Uterus (tissue), 4 donors: ENCODE results near the gene CDK6. TPM values are rescaled to one million over a fixed set of nuclear protein-coding genes. Genes with fewer than 3 reads are reported as not detected.

ENCODE experiments used
- DNase-seq, 2 donors: peaks; one replicate each; pipeline ENCODE4 v3.0.0-alpha.2; 2019 to 2020
- H3K27ac ChIP-seq, 2 donors: fragments of 200-600 bp; sonication (generic); 1 replicate in 1 of 2; 2 replicates in 1 of 2; pipeline ENCODE4 v1.5.1; 2016 to 2018
- H3K27me3 ChIP-seq, 2 donors: fragments of 200-600 bp; sonication (generic); one replicate each; pipeline ENCODE4 v1.5.1; 2018 to 2019; ENCODE audit warnings: control low read depth in 1 of 2
- H3K36me3 ChIP-seq, 2 donors: fragments of 200-600 bp; sonication (generic); one replicate each; pipeline ENCODE4 v1.5.1; 2019; ENCODE audit warnings: control low read depth in 1 of 2
- H3K4me1 ChIP-seq, 2 donors: fragments of 200-600 bp; sonication (generic); one replicate each; pipeline ENCODE4 v1.5.1; 2018 to 2019; ENCODE audit warnings: control low read depth in 1 of 2
- H3K4me3 ChIP-seq, 2 donors: fragments of 200-600 bp; sonication (generic); 1 replicate in 1 of 2; 2 replicates in 1 of 2; pipeline ENCODE4 v1.5.1; 2018 to 2019; ENCODE audit warnings: mild to moderate bottlenecking in 1 of 2
- H3K9me3 ChIP-seq, 2 donors: fragments of 200-600 bp; sonication (generic); one replicate each; pipeline ENCODE4 v1.5.1; 2019; ENCODE audit warnings: control low read depth in 1 of 2
- POLR2A ChIP-seq, 2 donors: fragments of 450-650 bp; IDR thresholded peaks; one replicate each; pipeline ENCODE4 v1.6.1; 2016; ENCODE audit warnings: antibody characterized with exemption in 2 of 2, mild to moderate bottlenecking in 1 of 2, moderate library complexity in 1 of 2
- intact Hi-C: fragments of 100-400 bp; cut with DNase I; formaldehyde crosslinking; loops from one replicate; pipeline ENCODE4 v1.15.1; 2023; ENCODE audit warnings: low total_unique reads
- total RNA-seq, 4 donors: library from RNA; depleted of rRNA in 3 of 4; stranded (reverse); fragments of >200 nt in 3 of 4; gene quantifications; one replicate each; pipeline versions ENCODE4 v1.1.0 to v1.2.4, GENCODE V29; 2014 to 2023
- TF ChIP-seq, protein P1 (sequence below), 4 experiments: fragments of 200-600 bp in 2 of 4; fragments of 450-650 bp in 2 of 4; sonication (generic) in 2 of 4; IDR thresholded peaks; one replicate each; pipeline ENCODE4 v1.5.1; 2016 to 2019; ENCODE audit warnings: antibody characterized with exemption in 4 of 4, mild to moderate bottlenecking in 2 of 4, moderate library complexity in 1 of 4
- donor health status: DM: yes; HTN: yes; CAD: no.

The CDK6 gene
- total RNA-seq, 4 donors from 2014 or later = 5.9 to 117 (median 15.2) TPM

- H3K4me3 ChIP-seq = no peak overlapping the region
- H3K9me3 ChIP-seq = no peaks in the 10 kb centered on the region
- no peaks in the 10 kb centered on the region for H3K27me3 ChIP-seq
- TF ChIP-seq POLR2A (IDR thresholded peaks at IDR 0.05) = no peak
- TF ChIP-seq, protein P1, sequence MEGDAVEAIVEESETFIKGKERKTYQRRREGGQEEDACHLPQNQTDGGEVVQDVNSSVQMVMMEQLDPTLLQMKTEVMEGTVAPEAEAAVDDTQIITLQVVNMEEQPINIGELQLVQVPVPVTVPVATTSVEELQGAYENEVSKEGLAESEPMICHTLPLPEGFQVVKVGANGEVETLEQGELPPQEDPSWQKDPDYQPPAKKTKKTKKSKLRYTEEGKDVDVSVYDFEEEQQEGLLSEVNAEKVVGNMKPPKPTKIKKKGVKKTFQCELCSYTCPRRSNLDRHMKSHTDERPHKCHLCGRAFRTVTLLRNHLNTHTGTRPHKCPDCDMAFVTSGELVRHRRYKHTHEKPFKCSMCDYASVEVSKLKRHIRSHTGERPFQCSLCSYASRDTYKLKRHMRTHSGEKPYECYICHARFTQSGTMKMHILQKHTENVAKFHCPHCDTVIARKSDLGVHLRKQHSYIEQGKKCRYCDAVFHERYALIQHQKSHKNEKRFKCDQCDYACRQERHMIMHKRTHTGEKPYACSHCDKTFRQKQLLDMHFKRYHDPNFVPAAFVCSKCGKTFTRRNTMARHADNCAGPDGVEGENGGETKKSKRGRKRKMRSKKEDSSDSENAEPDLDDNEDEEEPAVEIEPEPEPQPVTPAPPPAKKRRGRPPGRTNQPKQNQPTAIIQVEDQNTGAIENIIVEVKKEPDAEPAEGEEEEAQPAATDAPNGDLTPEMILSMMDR (IDR thresholded peaks at IDR 0.05) = no peak
- H3K4me1 ChIP-seq = no peaks in the 10 kb centered on the region
- intact Hi-C loops = no loop called here
- H3K36me3 ChIP-seq = no peaks in the 10 kb centered on the region
- H3K27ac ChIP-seq = no peak overlapping the region
- no peak for DNase-seq
Observed at GRCh38 chr7:92848851-92849250, 12.5 kb upstream of the CDK6 start.

GRCh38 chr7:92848441-92848840 lies 12.1 kb upstream of the CDK6 start:
- intact Hi-C loops = no loop called here
- Histone ChIP-seq H3K4me1 (no peaks in the 10 kb centered on the region), H3K27ac (no peak overlapping the region), H3K27me3 (no peaks in the 10 kb centered on the region), H3K4me3 (no peak overlapping the region), H3K36me3 (no peaks in the 10 kb centered on the region), H3K9me3 (no peaks in the 10 kb centered on the region)
- no peak for TF ChIP-seq POLR2A (IDR thresholded peaks at IDR 0.05)
- TF ChIP-seq, protein P1 (IDR thresholded peaks at IDR 0.05) = no peak
- no peak for DNase-seq

DNA sequence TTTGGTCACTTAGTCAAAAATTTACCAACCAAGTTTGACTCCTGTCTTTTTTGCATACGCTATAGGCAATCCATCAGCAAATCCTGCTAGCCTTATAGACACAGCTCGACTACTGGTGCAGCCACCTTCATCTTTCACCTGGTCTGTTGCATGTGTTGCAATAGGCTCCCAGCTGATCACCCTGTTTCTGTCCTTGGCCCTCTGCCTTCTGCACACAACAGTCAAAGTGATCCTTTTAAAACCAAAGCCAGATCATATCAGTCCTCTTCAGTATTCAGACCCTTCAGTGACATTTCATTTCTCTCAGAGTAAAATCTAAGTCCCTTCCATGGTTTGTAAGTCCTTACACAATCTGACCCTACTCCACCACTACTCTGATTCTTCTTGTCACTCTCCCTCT lies 10.9 kb upstream of the CDK6 start:
- H3K27me3 ChIP-seq = no peaks in the 10 kb centered on the region
- no peak overlapping the region for H3K4me3 ChIP-seq
- DNase-seq = no peak
- no peaks in the 10 kb centered on the region for H3K9me3 ChIP-seq
- no peak overlapping the region for H3K27ac ChIP-seq
- TF ChIP-seq, protein P1 (IDR thresholded peaks at IDR 0.05) = no peak
- TF ChIP-seq POLR2A (IDR thresholded peaks at IDR 0.05) = no peak
- H3K36me3 ChIP-seq = no peaks in the 10 kb centered on the region
- intact Hi-C loops = no loop called here
- H3K4me1 ChIP-seq = no peaks in the 10 kb centered on the region

DNA sequence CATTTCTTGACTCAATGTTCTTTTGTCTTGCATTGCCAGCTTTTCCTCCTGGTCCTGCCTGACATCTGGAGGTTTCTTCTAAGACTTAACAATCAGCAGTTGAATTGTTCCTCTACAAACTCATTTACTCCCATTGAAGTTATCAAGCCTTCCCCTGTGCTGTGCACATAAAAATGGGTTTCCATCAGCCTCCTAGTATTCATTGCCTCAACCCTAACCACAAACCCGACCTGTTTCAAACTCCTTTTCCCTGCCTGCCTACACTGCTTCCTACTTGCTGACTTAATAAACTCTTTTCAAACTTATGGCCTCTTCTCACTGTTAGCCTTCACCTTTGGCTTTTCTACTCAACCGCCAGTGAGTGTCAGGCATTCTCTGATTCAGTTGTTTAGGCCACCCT lies 9.4 kb upstream of the CDK6 start:
- no peaks in the 10 kb centered on the region for H3K4me1 ChIP-seq
- intact Hi-C loops = no loop called here
- no peak for TF ChIP-seq POLR2A (IDR thresholded peaks at IDR 0.05)
- TF ChIP-seq, protein P1 (IDR thresholded peaks at IDR 0.05) = no peak
- H3K36me3 ChIP-seq = no peaks in the 10 kb centered on the region
- no peaks in the 10 kb centered on the region for H3K27me3 ChIP-seq
- no peak overlapping the region for H3K27ac ChIP-seq
- H3K4me3 ChIP-seq = no peak overlapping the region
- DNase-seq = no peak
- no peaks in the 10 kb centered on the region for H3K9me3 ChIP-seq

DNA sequence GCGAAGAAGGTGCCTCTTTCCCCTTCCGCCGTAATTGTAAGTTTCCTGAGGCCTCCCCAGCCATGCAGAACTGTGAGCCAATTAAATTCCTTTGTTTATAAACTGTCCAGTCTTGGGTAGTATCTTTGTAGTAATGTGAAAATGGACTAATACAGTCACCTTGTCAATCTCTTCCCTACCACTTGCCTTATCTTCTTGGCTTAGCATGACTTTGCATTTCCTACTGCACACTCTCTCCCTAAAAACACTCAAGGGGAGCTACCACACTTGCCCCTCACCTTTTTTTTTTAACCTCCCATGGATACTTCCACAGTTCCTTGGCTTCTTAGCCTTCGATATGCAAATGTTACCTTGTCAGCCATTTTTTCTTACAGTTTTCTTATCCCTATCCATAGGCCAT lies 7.4 kb upstream of the CDK6 start:
- no peaks in the 10 kb centered on the region for H3K9me3 ChIP-seq
- H3K36me3 ChIP-seq = no peaks in the 10 kb centered on the region
- TF ChIP-seq POLR2A (IDR thresholded peaks at IDR 0.05) = no peak
- TF ChIP-seq, protein P1 (IDR thresholded peaks at IDR 0.05) = no peak
- no peaks in the 10 kb centered on the region for H3K27me3 ChIP-seq
- no peaks in the 10 kb centered on the region for H3K4me1 ChIP-seq
- H3K4me3 ChIP-seq = no peak overlapping the region
- intact Hi-C loops = no loop called here
- no peak for DNase-seq
- H3K27ac ChIP-seq = no peak overlapping the region
